H1 (cell line): Measurements from ENCODE around the gene RAMACL. TPM values are rescaled to one million over a fixed set of nuclear protein-coding genes. Genes with fewer than 3 reads are reported as not detected.

Experiments
- CTCF ChIA-PET: fragments of 300-600 bp; sonication (Branson Sonifier 250); formaldehyde crosslinking; loops from one replicate; lab custom pipeline; 2021; ENCODE audit not compliant: partially characterized antibody; lab: Charles Lee
- POLR2A ChIA-PET: fragments of 300-600 bp; sonication (Branson Sonifier 250); formaldehyde crosslinking; loops from one replicate; lab custom pipeline; 2021; ENCODE audit warnings: inconsistent platforms; ENCODE audit not compliant: partially characterized antibody; lab: Charles Lee
- DNase-seq, 2 experiments: peaks; one replicate each; pipeline versions ENCODE4 v3.0.0 to v3.0.0-alpha.2; 2010 to 2022; ENCODE audit warnings: low spot score in 2 of 2, low read depth in 1 of 2, mixed read lengths in 1 of 2
- FAIRE-seq: peaks from 2 replicates; lab custom pipeline; 2011; peaks lifted over from hg19 to GRCh38; lab: Jason Lieb, UNC
- H2AFZ ChIP-seq: 2 replicates; pipeline ENCODE4 v1.8.1; 2012; ENCODE audit warnings: low read length, inconsistent platforms
- H2AK5ac ChIP-seq: 2 replicates; pipeline ENCODE4 v1.6.1; 2013; ENCODE audit warnings: low read depth, low read length
- H2BK120ac ChIP-seq: replicated peaks from 2 replicates; pipeline ENCODE3; 2013; ENCODE audit warnings: low read depth, low read length, inconsistent platforms
- H2BK12ac ChIP-seq: 2 replicates; pipeline ENCODE4 v1.6.1; 2013; ENCODE audit warnings: low read depth, low read length
- H2BK15ac ChIP-seq: 2 replicates; pipeline ENCODE4 v1.6.1; 2013; ENCODE audit warnings: low read length
- H2BK20ac ChIP-seq: 2 replicates; pipeline ENCODE4 v1.6.1; 2013; ENCODE audit warnings: low read length
- H2BK5ac ChIP-seq: 2 replicates; pipeline ENCODE4 v1.6.1; 2013; ENCODE audit warnings: low read depth, low read length
- H3K14ac ChIP-seq: 2 replicates; pipeline ENCODE4 v1.6.1; 2013; ENCODE audit warnings: inconsistent platforms; ENCODE audit not compliant: insufficient read length
- H3K18ac ChIP-seq: 2 replicates; pipeline ENCODE4 v1.6.1; 2013; ENCODE audit warnings: low read length; ENCODE audit errors: extremely low read depth
- H3K23ac ChIP-seq: 2 replicates; pipeline ENCODE4 v1.6.1; 2013; ENCODE audit warnings: inconsistent platforms; ENCODE audit not compliant: insufficient read length
- H3K23me2 ChIP-seq: 2 replicates; pipeline ENCODE4 v1.6.1; 2013; ENCODE audit warnings: low read depth, low read length
- H3K27ac ChIP-seq: 2 replicates; pipeline ENCODE4 v1.6.1; 2011; ENCODE audit warnings: low read depth, low read length, inconsistent platforms
- H3K27me3 ChIP-seq, 4 experiments: replicated peaks in 1 of 4; 1 replicate in 1 of 4; 2 replicates in 3 of 4; pipeline versions ENCODE4 v1.6.1 to v1.8.1; 2011 to 2013; ENCODE audit warnings: low read length in 3 of 4, mild to moderate bottlenecking in 3 of 4, inconsistent platforms in 2 of 4, mixed read lengths in 2 of 4, moderate library complexity in 1 of 4; ENCODE audit not compliant: control insufficient read depth in 3 of 4, insufficient read depth in 3 of 4; ENCODE audit errors: extremely low read depth in 1 of 4
- H3K36me3 ChIP-seq, 4 experiments: 2 replicates each; pipeline versions ENCODE4 v1.6.1 to v1.8.1; 2011 to 2013; ENCODE audit warnings: mild to moderate bottlenecking in 4 of 4, low read length in 3 of 4, moderate library complexity in 2 of 4, control low read depth in 1 of 4, inconsistent platforms in 1 of 4; ENCODE audit not compliant: insufficient read depth in 4 of 4, control insufficient read depth in 2 of 4
- H3K4ac ChIP-seq: replicated peaks from 2 replicates; pipeline ENCODE3; 2013; ENCODE audit warnings: low read length, low read depth, mixed read lengths, inconsistent platforms; ENCODE audit not compliant: insufficient read length
- H3K4me1 ChIP-seq, 4 experiments: replicated peaks in 1 of 4; 1 replicate in 1 of 4; 2 replicates in 3 of 4; pipeline versions ENCODE4 v1.6.1 to v1.8.1; 2011 to 2013; ENCODE audit warnings: low read length in 3 of 4, inconsistent platforms in 2 of 4, mixed read lengths in 1 of 4; ENCODE audit not compliant: insufficient read depth in 4 of 4, control insufficient read depth in 3 of 4
- H3K4me2 ChIP-seq, 2 experiments: 2 replicates each; pipeline versions ENCODE4 v1.6.1 to v1.8.1; 2011 to 2013; ENCODE audit warnings: low read depth in 2 of 2, low read length in 2 of 2, control low read depth in 1 of 2, inconsistent platforms in 1 of 2, mild to moderate bottlenecking in 1 of 2; ENCODE audit not compliant: insufficient read depth in 1 of 2
- H3K4me3 ChIP-seq, 4 experiments: fragments of 200-600, 300-600 bp in 1 of 4; sonication (generic), shearing (Covaris generic), sonication (Bioruptor Twin) in 1 of 4; 2 replicates each; pipeline versions ENCODE4 v1.5.1 to v1.8.1; 2011 to 2016; ENCODE audit warnings: low read length in 4 of 4, low read depth in 3 of 4, control low read depth in 2 of 4, inconsistent platforms in 2 of 4, mild to moderate bottlenecking in 2 of 4, mixed read lengths in 1 of 4, moderate library complexity in 1 of 4; ENCODE audit not compliant: insufficient read depth in 2 of 4; ENCODE audit errors: extremely low read depth in 1 of 4
- H3K56ac ChIP-seq: replicated peaks from 2 replicates; pipeline ENCODE3; 2013; ENCODE audit warnings: low read depth, mild to moderate bottlenecking, mixed read lengths, low read length, inconsistent platforms; ENCODE audit not compliant: insufficient read length
- H3K79me1 ChIP-seq: 2 replicates; pipeline ENCODE4 v1.6.1; 2013; ENCODE audit warnings: low read depth, low read length, control low read depth
- H3K79me2 ChIP-seq, 2 experiments: 2 replicates each; pipeline versions ENCODE4 v1.6.1 to v1.8.1; 2012 to 2013; ENCODE audit warnings: low read length in 2 of 2, mild to moderate bottlenecking in 2 of 2, inconsistent platforms in 1 of 2; ENCODE audit not compliant: insufficient read depth in 2 of 2, control insufficient read depth in 1 of 2
- H3K9ac ChIP-seq, 4 experiments: replicated peaks in 1 of 4; 1 replicate in 1 of 4; 2 replicates in 3 of 4; pipeline versions ENCODE4 v1.6.1 to v1.8.1; 2011 to 2013; ENCODE audit warnings: low read depth in 3 of 4, low read length in 3 of 4, control low read depth in 2 of 4, mild to moderate bottlenecking in 2 of 4, moderate library complexity in 2 of 4, inconsistent platforms in 1 of 4; ENCODE audit errors: extremely low read depth in 1 of 4
- H3K9me3 ChIP-seq, 2 experiments: 2 replicates each; pipeline versions ENCODE4 v1.6.1 to v1.8.1; 2012 to 2013; ENCODE audit warnings: mild to moderate bottlenecking in 2 of 2, moderate library complexity in 2 of 2, control low read depth in 1 of 2, inconsistent platforms in 1 of 2, low read depth in 1 of 2, low read length in 1 of 2, mixed read lengths in 1 of 2; ENCODE audit not compliant: insufficient read depth in 2 of 2
- H4K20me1 ChIP-seq, 2 experiments: replicated peaks in 1 of 2; 2 replicates each; pipeline versions ENCODE3 to v1.8.1; 2011 to 2013; ENCODE audit warnings: inconsistent platforms in 2 of 2, low read length in 2 of 2, mild to moderate bottlenecking in 1 of 2; ENCODE audit not compliant: insufficient read depth in 2 of 2, control insufficient read depth in 1 of 2
- H4K5ac ChIP-seq: 2 replicates; pipeline ENCODE4 v1.6.1; 2013; ENCODE audit warnings: low read length, low read depth, mixed read lengths, inconsistent platforms; ENCODE audit not compliant: insufficient read length
- H4K8ac ChIP-seq: 2 replicates; pipeline ENCODE4 v1.8.0; 2013; ENCODE audit warnings: mild to moderate bottlenecking, moderate library complexity, low read length, inconsistent platforms; ENCODE audit not compliant: insufficient read depth; ENCODE audit errors: extremely low read depth
- H4K91ac ChIP-seq: replicated peaks from 2 replicates; pipeline ENCODE3; 2013; ENCODE audit warnings: low read length, mixed read lengths, inconsistent platforms; ENCODE audit not compliant: insufficient read length
- HDAC6 ChIP-seq: IDR thresholded peaks from one replicate; pipeline ENCODE4 v1.7.1; 2012; ENCODE audit warnings: low read depth, mild to moderate bottlenecking, inconsistent platforms, low read length, moderate library complexity
- MAFK ChIP-seq: IDR thresholded peaks from 2 replicates; pipeline ENCODE4 v1.6.1; 2012; ENCODE audit warnings: low read depth, mild to moderate bottlenecking, improper control_type of control experiment, low read length
- WGBS, 2 experiments: shearing (Covaris generic) in 1 of 2; methylation state at CpG; one replicate each; pipeline versions ENCODE4 v1.1.6 to v1.1.7; 2013 to 2015; ENCODE audit warnings: low lambda C conversion rate in 2 of 2, mixed read lengths in 2 of 2, inconsistent platforms in 1 of 2, low coverage in 1 of 2, missing lambda C conversion rate in 1 of 2; ENCODE audit not compliant: insufficient replicate concordance in 2 of 2, insufficient coverage in 1 of 2, insufficient read length in 1 of 2; ENCODE audit errors: extremely low coverage in 1 of 2, missing lambda C conversion rate in 1 of 2; 5-methylcytosine and 5-hydroxymethylcytosine counted together
- polyA plus RNA-seq, 7 experiments: library from polyadenylated mRNA; depleted of rRNA in 3 of 7; stranded (reverse) in 5 of 7; unstranded in 2 of 7; fragments of >200 nt in 5 of 7; fragments of 200-250 nt in 2 of 7; gene quantifications; 1 replicate in 5 of 7; 2 replicates in 1 of 7; 4 replicates in 1 of 7; pipeline versions ENCODE4 v1.2.1 to v1.2.3, GENCODE V29; 2011 to 2013; ENCODE audit warnings: missing spikeins in 2 of 7, mixed read lengths in 2 of 7
- total RNA-seq: library from RNA; stranded (reverse); fragmentation: NEBNext Ultra II Directional; extraction: Animal tissue kit (Norgen Biotek cat#: 25700); gene quantifications from 2 replicates; pipeline ENCODE4 v1.2.1, GENCODE V29; 2021

RAMACL gene
- total and polyA plus RNA-seq, 2 of the 8 experiments (the other 6 are each of a cell fraction or from before 2014, with no cell fraction given), result 0.23 to 0.97 TPM

GRCh38 chr6:166632731-166633130, 46.3 kb upstream of the RAMACL start:
- H3K18ac ChIP-seq, result no peak overlapping the region
- H4K20me1 ChIP-seq, result no peaks in the 10 kb centered on the region
- H3K4ac ChIP-seq, result no peak overlapping the region
- no peak overlapping the region for H2BK5ac ChIP-seq
- no peaks in the 10 kb centered on the region for H3K9me3 ChIP-seq
- peaks cover 0 to 19% (median 10%) of the 10 kb centered on the region in 4 experiments; a peak in 6 of 7 replicates for H3K27me3 ChIP-seq
- TF ChIP-seq HDAC6 (no peak), MAFK (no peak)
- H2BK20ac ChIP-seq, result no peak overlapping the region
- H3K23me2 ChIP-seq, result peaks cover 3% of the 10 kb centered on the region
- H4K8ac ChIP-seq, result no peak overlapping the region
- no peak overlapping the region for H3K14ac ChIP-seq
- POLR2A ChIA-PET, result no interaction called here
- WGBS, 2 experiments, result 87% methylated on average over 11 of the region's 11 CpGs; no CpG with 5 or more reads in 1 of the 2 experiments
- no peak overlapping the region for H2BK120ac ChIP-seq
- CTCF ChIA-PET, result interaction anchor here (1.8 kb wide), 1 partner anchor 177 kb away, joined by 5 read pairs; no protein-coding TSS in a partner anchor
- no peak overlapping the region for H4K91ac ChIP-seq
- H3K27ac ChIP-seq, result no peak overlapping the region
- H2AFZ ChIP-seq, result no peak overlapping the region
- no peaks in the 10 kb centered on the region for H3K36me3 ChIP-seq
- no peak overlapping the region for H2BK15ac ChIP-seq
- no peak overlapping the region for H3K23ac ChIP-seq
- DNase-seq (no peak), FAIRE-seq (no peak)
- H2BK12ac ChIP-seq, result no peak overlapping the region; the same call in 1 of the 2 replicates
- no peak overlapping the region for H4K5ac ChIP-seq
- no peak overlapping the region for H3K56ac ChIP-seq
- H3K4me3 ChIP-seq, result no peak overlapping the region
- no peak overlapping the region for H3K9ac ChIP-seq
- no peaks in the 10 kb centered on the region for H3K79me1 ChIP-seq
- H3K4me2 ChIP-seq, result no peak overlapping the region
- no peaks in the 10 kb centered on the region for H3K79me2 ChIP-seq
- no peak overlapping the region for H2AK5ac ChIP-seq
- H3K4me1 ChIP-seq, result peaks cover 3 to 14% (median 8%) of the 10 kb centered on the region in 4 experiments; a peak in 6 of 7 replicates
